Measurements from ENCODE around the gene HSD17B12. TPM values are rescaled to one million over a fixed set of nuclear protein-coding genes. Genes with fewer than 3 reads are reported as not detected.

HSD17B12 gene
- total and polyA plus RNA-seq, 2 donors (not counting 3 experiments of a cell fraction or from before 2014, with no cell fraction given): 41.5 to 96.5 TPM

GRCh38 chr11:43861141-43861540, 180.6 kb downstream of the HSD17B12 start:
- no peaks in the 10 kb centered on the region for H3K9me3 ChIP-seq (replicated peaks; ENCODE audit: control insufficient read depth, insufficient read depth, low read length)
- dilution Hi-C loops (cut with MboI; ENCODE audit: extremely low pct_ligation_motif_present, low sequenced_read_pairs) (no loop called here), intact Hi-C loops (cut with micrococcal nuclease) (no loop called here)
- no peak overlapping the region for H3K9ac ChIP-seq (replicated peaks; ENCODE audit: extremely low read depth, insufficient read depth, low read length)
- no peaks in the 10 kb centered on the region for H4K20me1 ChIP-seq (replicated peaks; ENCODE audit: control insufficient read depth, extremely low read depth, insufficient read depth, low read length)
- TF ChIP-seq CTCF (IDR thresholded peaks at IDR 0.05; ENCODE audit: extremely low read depth in 1 of 2, insufficient read depth in 1 of 2, low read depth in 1 of 2, low read length in 2 of 2) (no peak), MAX (IDR thresholded peaks at IDR 0.05; ENCODE audit: insufficient read depth, insufficient read length) (no peak), JUN (IDR thresholded peaks at IDR 0.05; ENCODE audit: borderline replicate concordance, insufficient read depth, insufficient read length, low read depth) (no peak), EZH2 (IDR thresholded peaks at IDR 0.05; ENCODE audit: borderline replicate concordance, low read depth, low read length, severe bottlenecking) (no peak), GATA2 (IDR thresholded peaks at IDR 0.05; ENCODE audit: insufficient read depth, insufficient read length, low read depth, low read length) (no peak), FOS (IDR thresholded peaks at IDR 0.05; ENCODE audit: borderline replicate concordance, insufficient read depth, low read length) (no peak), POLR2AphosphoS5 (IDR thresholded peaks at IDR 0.05; ENCODE audit: insufficient read depth, low read depth, low read length) (no peak), MYC (IDR thresholded peaks at IDR 0.05; ENCODE audit: low read depth, low read length) (no peak), POLR2A (IDR thresholded peaks at IDR 0.05; ENCODE audit: low read depth, low read length) (no peak)
- no peak overlapping the region for H3K4me2 ChIP-seq (ENCODE audit: insufficient read depth, low read length)
- no peak overlapping the region for H3K4me3 ChIP-seq (replicated peaks in 1 of 3; ENCODE audit: insufficient read depth in 1 of 3, low read depth in 1 of 3, low read length in 3 of 3)
- no peak overlapping the region for H2AFZ ChIP-seq (ENCODE audit: low read depth, low read length)
- ChIA-PET CTCF (no interaction called here), POLR2A (no interaction called here)
- no TSS peak for BruUV-seq (replicated peaks)
- no peaks in the 10 kb centered on the region for H3K79me2 ChIP-seq (ENCODE audit: control insufficient read depth, insufficient read depth, low read length)
- H3K36me3 ChIP-seq (ENCODE audit: control insufficient read depth in 2 of 2, extremely low read depth in 1 of 2, insufficient read depth in 2 of 2, low read length in 2 of 2): no peaks in the 10 kb centered on the region
- DNase-seq (ENCODE audit: low read depth, low spot score) (no peak), FAIRE-seq (no peak)
- H3K27me3 ChIP-seq (ENCODE audit: control insufficient read depth in 2 of 2, insufficient read depth in 2 of 2, low read length in 2 of 2): no peaks in the 10 kb centered on the region
- H3K9me1 ChIP-seq (replicated peaks; ENCODE audit: control insufficient read depth, extremely low read depth, insufficient read depth, low read length): no peaks in the 10 kb centered on the region
- H3K4me1 ChIP-seq (ENCODE audit: control insufficient read depth, extremely low read depth, insufficient read depth, low read length): no peaks in the 10 kb centered on the region
- no peak overlapping the region for H3K27ac ChIP-seq (ENCODE audit: insufficient read depth, low read depth, low read length)

All from endothelial cell of umbilical vein (primary cell).